ENCODE measurements around the gene C5AR1.

DNA sequence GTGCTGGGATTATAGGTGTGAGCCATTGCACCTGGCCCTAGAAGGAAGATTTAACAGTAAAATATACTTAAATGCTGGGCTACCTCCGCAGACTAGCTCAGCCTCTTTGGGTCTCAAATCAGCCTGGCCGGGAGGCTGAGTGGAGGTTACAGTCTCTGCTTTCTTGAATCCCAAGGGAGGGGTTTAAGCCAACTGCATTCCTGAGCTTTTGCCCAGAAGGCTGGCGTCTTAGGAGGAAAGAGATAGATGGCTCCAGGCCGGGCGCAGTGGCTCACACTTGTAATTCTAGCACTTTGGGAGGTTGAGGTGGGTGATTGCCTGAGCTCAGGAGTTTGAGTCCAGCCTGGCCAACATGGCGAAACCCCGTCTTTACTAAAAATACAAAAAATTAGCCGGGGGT, 623 bp upstream of the C5AR1 start:
- TF ChIP-seq TAF1 (IDR thresholded peaks at IDR 0.05; ENCODE audit: borderline replicate concordance, low read depth, low read length): no peak
- TF ChIP-seq POLR2A (IDR thresholded peaks at IDR 0.05; ENCODE audit: low read depth, low read length): no peak
